B cell (primary cell): Measurements from ENCODE around the gene ZNF827.

ENCODE experiments used
- EZH2 ChIP-seq: IDR thresholded peaks from 2 replicates; pipeline ENCODE4 v1.6.1; 2012; ENCODE audit warnings: borderline replicate concordance, low read depth, mild to moderate bottlenecking, moderate library complexity, low read length; ENCODE audit not compliant: insufficient read depth, poor library complexity, severe bottlenecking
- TF ChIP-seq, protein P1 (sequence below): fragments of 200-600 bp; IDR thresholded peaks from one replicate; pipeline ENCODE4 v1.8.0; 2022; ENCODE audit warnings: antibody characterized with exemption, mild to moderate bottlenecking

DNA sequence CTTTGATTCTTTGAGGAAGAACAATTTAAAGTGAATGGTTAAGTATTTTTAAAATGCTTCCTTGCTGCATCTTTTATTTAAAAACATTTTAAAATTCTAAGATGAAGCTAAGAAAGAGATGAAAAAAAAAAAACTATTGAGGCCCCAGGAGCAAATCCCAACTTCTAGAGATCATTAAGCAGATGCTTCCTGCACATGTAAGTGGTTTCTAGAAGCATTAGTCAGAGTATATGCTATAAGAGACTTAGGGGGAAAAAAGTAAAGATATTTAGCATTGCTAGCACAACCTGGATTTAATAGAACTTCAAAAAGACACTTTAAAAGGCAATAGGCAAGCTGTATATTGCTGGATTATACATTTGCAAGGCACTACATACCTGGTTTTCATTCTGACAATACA is 64.7 kb downstream of the ZNF827 start:
- TF ChIP-seq, protein P1, sequence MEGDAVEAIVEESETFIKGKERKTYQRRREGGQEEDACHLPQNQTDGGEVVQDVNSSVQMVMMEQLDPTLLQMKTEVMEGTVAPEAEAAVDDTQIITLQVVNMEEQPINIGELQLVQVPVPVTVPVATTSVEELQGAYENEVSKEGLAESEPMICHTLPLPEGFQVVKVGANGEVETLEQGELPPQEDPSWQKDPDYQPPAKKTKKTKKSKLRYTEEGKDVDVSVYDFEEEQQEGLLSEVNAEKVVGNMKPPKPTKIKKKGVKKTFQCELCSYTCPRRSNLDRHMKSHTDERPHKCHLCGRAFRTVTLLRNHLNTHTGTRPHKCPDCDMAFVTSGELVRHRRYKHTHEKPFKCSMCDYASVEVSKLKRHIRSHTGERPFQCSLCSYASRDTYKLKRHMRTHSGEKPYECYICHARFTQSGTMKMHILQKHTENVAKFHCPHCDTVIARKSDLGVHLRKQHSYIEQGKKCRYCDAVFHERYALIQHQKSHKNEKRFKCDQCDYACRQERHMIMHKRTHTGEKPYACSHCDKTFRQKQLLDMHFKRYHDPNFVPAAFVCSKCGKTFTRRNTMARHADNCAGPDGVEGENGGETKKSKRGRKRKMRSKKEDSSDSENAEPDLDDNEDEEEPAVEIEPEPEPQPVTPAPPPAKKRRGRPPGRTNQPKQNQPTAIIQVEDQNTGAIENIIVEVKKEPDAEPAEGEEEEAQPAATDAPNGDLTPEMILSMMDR = no peak
- no peak for TF ChIP-seq EZH2
